ENCODE data around the gene SUN2. TPM values are rescaled to one million over a fixed set of nuclear protein-coding genes. Genes with fewer than 3 reads are reported as not detected.

SUN2 gene
- total and polyA plus RNA-seq, 2 donors = 61.5 to 64.9 TPM

GRCh38 chr22:38750638-38751037 lies 5.2 kb downstream of the SUN2 start:
- H3K36me3 ChIP-seq (ENCODE audit: control insufficient read depth in 2 of 2, insufficient read depth in 2 of 2, low read length in 1 of 2) = peaks cover 56 to 83% of the 10 kb centered on the region in 2 donors
- H3K27me3 ChIP-seq (ENCODE audit: control insufficient read depth in 2 of 2, insufficient read depth in 1 of 2, low read length in 1 of 2) = no peaks in the 10 kb centered on the region
- peaks cover 0 to 6% of the 10 kb centered on the region in 2 donors for H3K9me3 ChIP-seq (ENCODE audit: control insufficient read depth in 2 of 2, insufficient read depth in 1 of 2, low read length in 1 of 2)
- H3K4me1 ChIP-seq (ENCODE audit: control insufficient read depth in 2 of 2, insufficient read depth in 2 of 2, low read length in 2 of 2) = peaks cover 35 to 53% of the 10 kb centered on the region in 2 donors
- DNase-seq (ENCODE audit: low read depth in 6 of 9, low spot score in 9 of 9) = no peak
- 84% methylated on average over 17 of the region's 17 CpGs for WGBS
- no peak overlapping the region for H3K4me3 ChIP-seq (ENCODE audit: low read length in 2 of 2)
- H3K27ac ChIP-seq (ENCODE audit: low read depth in 1 of 2, low read length in 1 of 2) = peak overlapping the region; percentile 17 to 47

GRCh38 chr22:38750104-38750503 lies 5.7 kb downstream of the SUN2 start:
- peaks cover 0 to 6% of the 10 kb centered on the region in 2 donors for H3K9me3 ChIP-seq (ENCODE audit: control insufficient read depth in 2 of 2, insufficient read depth in 1 of 2, low read length in 1 of 2)
- peaks cover 61 to 88% of the 10 kb centered on the region in 2 donors for H3K36me3 ChIP-seq (ENCODE audit: control insufficient read depth in 2 of 2, insufficient read depth in 2 of 2, low read length in 1 of 2)
- H3K27me3 ChIP-seq (ENCODE audit: control insufficient read depth in 2 of 2, insufficient read depth in 1 of 2, low read length in 1 of 2) = no peaks in the 10 kb centered on the region
- 94% methylated on average over 14 of the region's 14 CpGs for WGBS
- peaks cover 35 to 50% of the 10 kb centered on the region in 2 donors for H3K4me1 ChIP-seq (ENCODE audit: control insufficient read depth in 2 of 2, insufficient read depth in 2 of 2, low read length in 2 of 2)
- no peak overlapping the region for H3K27ac ChIP-seq (ENCODE audit: low read depth in 1 of 2, low read length in 1 of 2)
- no peak overlapping the region for H3K4me3 ChIP-seq (ENCODE audit: low read length in 2 of 2)
- DNase-seq (ENCODE audit: low read depth in 6 of 9, low spot score in 9 of 9) = no peak

GRCh38 chr22:38748487-38749136 lies 7.2 kb downstream of the SUN2 start:
- WGBS = 94% methylated on average over 14 of the region's 14 CpGs
- H3K4me1 ChIP-seq (ENCODE audit: control insufficient read depth in 2 of 2, insufficient read depth in 2 of 2, low read length in 2 of 2) = peaks cover 26 to 36% of the 10 kb centered on the region in 2 donors
- H3K27ac ChIP-seq (ENCODE audit: low read depth in 1 of 2, low read length in 1 of 2) = no peak overlapping the region
- H3K27me3 ChIP-seq (ENCODE audit: control insufficient read depth in 2 of 2, insufficient read depth in 1 of 2, low read length in 1 of 2) = no peaks in the 10 kb centered on the region
- H3K9me3 ChIP-seq (ENCODE audit: control insufficient read depth in 2 of 2, insufficient read depth in 1 of 2, low read length in 1 of 2) = peaks cover 0 to 6% of the 10 kb centered on the region in 2 donors
- H3K36me3 ChIP-seq (ENCODE audit: control insufficient read depth in 2 of 2, insufficient read depth in 2 of 2, low read length in 1 of 2) = peaks cover 71 to 93% of the 10 kb centered on the region in 2 donors
- H3K4me3 ChIP-seq (ENCODE audit: low read length in 2 of 2) = no peak overlapping the region
- no peak for DNase-seq (ENCODE audit: low read depth in 6 of 9, low spot score in 9 of 9)

- Histone ChIP-seq H3K4me1 (ENCODE audit: control insufficient read depth in 2 of 2, insufficient read depth in 2 of 2, low read length in 2 of 2) (peaks cover under 1 to 9% of the 10 kb centered on the region in 2 donors), H3K4me3 (ENCODE audit: low read length in 2 of 2) (no peak overlapping the region), H3K36me3 (ENCODE audit: control insufficient read depth in 2 of 2, insufficient read depth in 2 of 2, low read length in 1 of 2) (peaks cover 84 to 93% of the 10 kb centered on the region in 2 donors), H3K27ac (ENCODE audit: low read depth in 1 of 2, low read length in 1 of 2) (no peak overlapping the region), H3K9me3 (ENCODE audit: control insufficient read depth in 2 of 2, insufficient read depth in 1 of 2, low read length in 1 of 2) (peaks cover 0 to 2% of the 10 kb centered on the region in 2 donors), H3K27me3 (ENCODE audit: control insufficient read depth in 2 of 2, insufficient read depth in 1 of 2, low read length in 1 of 2) (no peaks in the 10 kb centered on the region)
- no peak for DNase-seq (ENCODE audit: low read depth in 6 of 9, low spot score in 9 of 9)
- 98% methylated on average over 14 of the region's 14 CpGs for WGBS
Observed at GRCh38 chr22:38745676-38746460, 9.9 kb downstream of the SUN2 start.

- Histone ChIP-seq H3K4me1 (ENCODE audit: control insufficient read depth in 2 of 2, insufficient read depth in 2 of 2, low read length in 2 of 2) (peaks cover 0 to 3% of the 10 kb centered on the region in 2 donors), H3K27me3 (ENCODE audit: control insufficient read depth in 2 of 2, insufficient read depth in 1 of 2, low read length in 1 of 2) (no peaks in the 10 kb centered on the region), H3K4me3 (ENCODE audit: low read length in 2 of 2) (no peak overlapping the region), H3K27ac (ENCODE audit: low read depth in 1 of 2, low read length in 1 of 2) (no peak overlapping the region), H3K9me3 (ENCODE audit: control insufficient read depth in 2 of 2, insufficient read depth in 1 of 2, low read length in 1 of 2) (peaks cover 0 to 2% of the 10 kb centered on the region in 2 donors), H3K36me3 (ENCODE audit: control insufficient read depth in 2 of 2, insufficient read depth in 2 of 2, low read length in 1 of 2) (peaks cover 84 to 93% of the 10 kb centered on the region in 2 donors)
- WGBS = 98% methylated on average over 6 of the region's 6 CpGs
- no peak for DNase-seq (ENCODE audit: low read depth in 6 of 9, low spot score in 9 of 9)
Observed at GRCh38 chr22:38744981-38745380, 10.8 kb downstream of the SUN2 start.

GRCh38 chr22:38742176-38742942 lies 13.4 kb downstream of the SUN2 start:
- H3K36me3 ChIP-seq (ENCODE audit: control insufficient read depth in 2 of 2, insufficient read depth in 2 of 2, low read length in 1 of 2) = peaks cover 87 to 94% of the 10 kb centered on the region in 2 donors
- no peaks in the 10 kb centered on the region for H3K27me3 ChIP-seq (ENCODE audit: control insufficient read depth in 2 of 2, insufficient read depth in 1 of 2, low read length in 1 of 2)
- over 99% methylated on average over 25 of the region's 25 CpGs for WGBS
- no peak overlapping the region for H3K4me3 ChIP-seq (ENCODE audit: low read length in 2 of 2)
- H3K27ac ChIP-seq (ENCODE audit: low read depth in 1 of 2, low read length in 1 of 2) = no peak overlapping the region
- peaks cover 0 to 4% of the 10 kb centered on the region in 2 donors for H3K4me1 ChIP-seq (ENCODE audit: control insufficient read depth in 2 of 2, insufficient read depth in 2 of 2, low read length in 2 of 2)
- peaks cover 0 to 2% of the 10 kb centered on the region in 2 donors for H3K9me3 ChIP-seq (ENCODE audit: control insufficient read depth in 2 of 2, insufficient read depth in 1 of 2, low read length in 1 of 2)
- no peak for DNase-seq (ENCODE audit: low read depth in 6 of 9, low spot score in 9 of 9)

- Histone ChIP-seq H3K4me3 (ENCODE audit: low read length in 2 of 2) (no peak overlapping the region), H3K36me3 (ENCODE audit: control insufficient read depth in 2 of 2, insufficient read depth in 2 of 2, low read length in 1 of 2) (peaks cover 92 to 96% of the 10 kb centered on the region in 2 donors), H3K27ac (ENCODE audit: low read depth in 1 of 2, low read length in 1 of 2) (no peak overlapping the region), H3K4me1 (ENCODE audit: control insufficient read depth in 2 of 2, insufficient read depth in 2 of 2, low read length in 2 of 2) (peaks cover 0 to 12% of the 10 kb centered on the region in 2 donors), H3K27me3 (ENCODE audit: control insufficient read depth in 2 of 2, insufficient read depth in 1 of 2, low read length in 1 of 2) (no peaks in the 10 kb centered on the region), H3K9me3 (ENCODE audit: control insufficient read depth in 2 of 2, insufficient read depth in 1 of 2, low read length in 1 of 2) (peaks cover 0 to 2% of the 10 kb centered on the region in 2 donors)
- DNase-seq (ENCODE audit: low read depth in 6 of 9, low spot score in 9 of 9) = no peak
- 97% methylated on average over 10 of the region's 10 CpGs for WGBS
Observed at GRCh38 chr22:38741576-38741975, 14.2 kb downstream of the SUN2 start.

- H3K4me3 ChIP-seq (ENCODE audit: low read length in 2 of 2) = no peak overlapping the region
Observed at GRCh38 chr22:38741166-38741565, 14.6 kb downstream of the SUN2 start.

More at GRCh38 chr22:38741166-38741565, 14.6 kb downstream of the SUN2 start:
- H3K36me3 ChIP-seq (ENCODE audit: control insufficient read depth in 2 of 2, insufficient read depth in 2 of 2, low read length in 1 of 2) = peaks cover 92 to 96% of the 10 kb centered on the region in 2 donors
- DNase-seq (ENCODE audit: low read depth in 6 of 9, low spot score in 9 of 9) = no peak
- H3K9me3 ChIP-seq (ENCODE audit: control insufficient read depth in 2 of 2, insufficient read depth in 1 of 2, low read length in 1 of 2) = peaks cover 0 to 2% of the 10 kb centered on the region in 2 donors
- H3K4me1 ChIP-seq (ENCODE audit: control insufficient read depth in 2 of 2, insufficient read depth in 2 of 2, low read length in 2 of 2) = peaks cover 0 to 16% of the 10 kb centered on the region in 2 donors
- no peaks in the 10 kb centered on the region for H3K27me3 ChIP-seq (ENCODE audit: control insufficient read depth in 2 of 2, insufficient read depth in 1 of 2, low read length in 1 of 2)
- WGBS = 97% methylated on average over 9 of the region's 9 CpGs
- H3K27ac ChIP-seq (ENCODE audit: low read depth in 1 of 2, low read length in 1 of 2) = no peak overlapping the region

Measured in thymus (tissue), 11 donors.